Endodermal cell (in vitro differentiated cells): ENCODE results near the gene CCDC192. TPM values are rescaled to one million over a fixed set of nuclear protein-coding genes. Genes with fewer than 3 reads are reported as not detected.

Experiments
- DNase-seq: peaks from one replicate; pipeline ENCODE4 v3.0.0-alpha.2; 2017
- H3K27ac ChIP-seq: 2 replicates; pipeline ENCODE4 v1.5.1; 2013; ENCODE audit warnings: mild to moderate bottlenecking, low read depth, low read length, moderate library complexity
- H3K27me3 ChIP-seq: 2 replicates; pipeline ENCODE4 v1.6.1; 2013; ENCODE audit warnings: mild to moderate bottlenecking, low read length, moderate library complexity; ENCODE audit not compliant: insufficient read depth, control insufficient read depth, poor library complexity, severe bottlenecking
- H3K36me3 ChIP-seq: 2 replicates; pipeline ENCODE4 v1.7.0; 2013; ENCODE audit warnings: mild to moderate bottlenecking, low read length, moderate library complexity; ENCODE audit not compliant: control insufficient read depth, insufficient read depth
- H3K4me1 ChIP-seq: one replicate; pipeline ENCODE4 v1.7.0; 2013; ENCODE audit warnings: low read length; ENCODE audit not compliant: control insufficient read depth, insufficient read depth
- H3K4me3 ChIP-seq: 2 replicates; pipeline ENCODE4 v1.5.1; 2013; ENCODE audit warnings: mild to moderate bottlenecking, low read length, moderate library complexity
- H3K9ac ChIP-seq: 2 replicates; pipeline ENCODE4 v1.6.1; 2013; ENCODE audit warnings: mild to moderate bottlenecking, low read length, moderate library complexity; ENCODE audit not compliant: poor library complexity, severe bottlenecking; ENCODE audit errors: extremely low read depth
- H3K9me3 ChIP-seq: 2 replicates; pipeline ENCODE4 v1.6.1; 2013; ENCODE audit warnings: mild to moderate bottlenecking, low read length, moderate library complexity; ENCODE audit not compliant: control insufficient read depth
- H3K27ac Mint-ChIP-seq: 2 replicates; pipeline ENCODE4 v1.8.0; 2020; ENCODE audit warnings: mixed read lengths
- H3K27me3 Mint-ChIP-seq: 2 replicates; pipeline ENCODE4 v1.8.0; 2021; ENCODE audit warnings: mild to moderate bottlenecking, mixed read lengths; ENCODE audit not compliant: insufficient read depth
- H3K36me3 Mint-ChIP-seq: 2 replicates; pipeline ENCODE4 v1.8.0; 2020; ENCODE audit warnings: low read depth, mixed read lengths
- H3K4me1 Mint-ChIP-seq: 2 replicates; pipeline ENCODE4 v1.8.0; 2020; ENCODE audit warnings: mixed read lengths
- H3K4me3 Mint-ChIP-seq: 2 replicates; pipeline ENCODE4 v1.8.0; 2020; ENCODE audit warnings: mild to moderate bottlenecking, moderate library complexity, mixed read lengths
- H3K9me3 Mint-ChIP-seq: 2 replicates; pipeline ENCODE4 v1.8.0; 2020; ENCODE audit warnings: mild to moderate bottlenecking, mixed read lengths
- WGBS, 2 experiments: methylation state at CpG; one replicate each; pipeline versions ENCODE4 v1.1.5 to v1.1.7; 2013; ENCODE audit warnings: missing lambda C conversion rate in 2 of 2, mixed read lengths in 1 of 2; ENCODE audit not compliant: insufficient coverage in 1 of 2, insufficient read length in 1 of 2; 5-methylcytosine and 5-hydroxymethylcytosine counted together
- total RNA-seq, 2 donors: library from RNA; stranded (reverse); fragmentation: NEBNext Ultra II Directional in 1 of 2; extraction: Animal tissue kit (Norgen Biotek cat#: 25700) in 1 of 2; gene quantifications; 2 replicates in 1 of 2; 3 replicates in 1 of 2; pipeline ENCODE4 v1.2.1, GENCODE V29; 2021
- TF ChIP-seq, protein P1 (sequence below): fragments of 200-600 bp; sonication (generic); conservative IDR thresholded peaks from 2 replicates; pipeline ENCODE4 v1.5.0; 2021; ENCODE audit warnings: antibody characterized with exemption, mild to moderate bottlenecking

The CCDC192 gene
- total RNA-seq, 2 donors from 2014 or later: 0.48 to 1.3 TPM

DNA sequence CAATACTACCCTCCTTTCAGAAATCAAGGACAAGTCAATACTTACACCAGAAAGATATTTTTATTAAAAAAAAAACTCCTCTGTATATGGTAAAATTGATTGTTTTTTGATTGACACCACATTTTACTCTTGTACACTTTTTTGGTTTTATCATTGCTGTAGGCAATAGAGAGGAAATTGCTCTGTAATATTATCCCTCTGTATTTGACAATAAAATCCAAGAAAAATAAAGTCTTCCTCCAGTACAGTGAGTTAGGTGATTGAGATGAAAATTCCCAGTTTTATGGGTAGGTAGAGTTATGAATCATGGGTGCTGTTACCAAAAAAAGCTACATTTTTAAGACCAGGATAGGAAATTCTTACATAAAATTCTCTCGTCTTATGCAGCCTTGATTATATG, 22.6 kb upstream of the CCDC192 start:
- H3K27ac ChIP-seq: no peak overlapping the region
- H3K9ac ChIP-seq: no peak overlapping the region
- H3K27me3 Mint-ChIP-seq: no peaks in the 10 kb centered on the region
- H3K9me3 Mint-ChIP-seq: no peaks in the 10 kb centered on the region
- TF ChIP-seq, protein P1, sequence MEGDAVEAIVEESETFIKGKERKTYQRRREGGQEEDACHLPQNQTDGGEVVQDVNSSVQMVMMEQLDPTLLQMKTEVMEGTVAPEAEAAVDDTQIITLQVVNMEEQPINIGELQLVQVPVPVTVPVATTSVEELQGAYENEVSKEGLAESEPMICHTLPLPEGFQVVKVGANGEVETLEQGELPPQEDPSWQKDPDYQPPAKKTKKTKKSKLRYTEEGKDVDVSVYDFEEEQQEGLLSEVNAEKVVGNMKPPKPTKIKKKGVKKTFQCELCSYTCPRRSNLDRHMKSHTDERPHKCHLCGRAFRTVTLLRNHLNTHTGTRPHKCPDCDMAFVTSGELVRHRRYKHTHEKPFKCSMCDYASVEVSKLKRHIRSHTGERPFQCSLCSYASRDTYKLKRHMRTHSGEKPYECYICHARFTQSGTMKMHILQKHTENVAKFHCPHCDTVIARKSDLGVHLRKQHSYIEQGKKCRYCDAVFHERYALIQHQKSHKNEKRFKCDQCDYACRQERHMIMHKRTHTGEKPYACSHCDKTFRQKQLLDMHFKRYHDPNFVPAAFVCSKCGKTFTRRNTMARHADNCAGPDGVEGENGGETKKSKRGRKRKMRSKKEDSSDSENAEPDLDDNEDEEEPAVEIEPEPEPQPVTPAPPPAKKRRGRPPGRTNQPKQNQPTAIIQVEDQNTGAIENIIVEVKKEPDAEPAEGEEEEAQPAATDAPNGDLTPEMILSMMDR: no peak
- no peaks in the 10 kb centered on the region for H3K9me3 ChIP-seq
- 83% methylated on average over 1 of the region's 1 CpG; no CpG with 5 or more reads in 1 of the 2 experiments for WGBS, 2 experiments
- H3K4me3 Mint-ChIP-seq: no peak overlapping the region
- no peak for DNase-seq
- H3K27ac Mint-ChIP-seq: no peak overlapping the region
- H3K4me1 ChIP-seq: peaks cover 7% of the 10 kb centered on the region
- H3K36me3 Mint-ChIP-seq: no peaks in the 10 kb centered on the region
- H3K27me3 ChIP-seq: no peaks in the 10 kb centered on the region
- no peak overlapping the region for H3K4me3 ChIP-seq
- H3K36me3 ChIP-seq: no peaks in the 10 kb centered on the region
- H3K4me1 Mint-ChIP-seq: peaks cover 7% of the 10 kb centered on the region

- H3K4me3 ChIP-seq: no peak overlapping the region
- no peak overlapping the region for H3K27ac Mint-ChIP-seq
- no peaks in the 10 kb centered on the region for H3K27me3 Mint-ChIP-seq
- no peaks in the 10 kb centered on the region for H3K9me3 Mint-ChIP-seq
- no peak overlapping the region for H3K27ac ChIP-seq
- DNase-seq: no peak
- H3K4me1 ChIP-seq: peaks cover 7% of the 10 kb centered on the region
- no peaks in the 10 kb centered on the region for H3K9me3 ChIP-seq
- no peaks in the 10 kb centered on the region for H3K36me3 Mint-ChIP-seq
- no peak overlapping the region for H3K4me3 Mint-ChIP-seq
- TF ChIP-seq, protein P1: no peak
- 93 to 100% methylated on average over 2 to 4 of the region's 4 CpGs for WGBS, 2 experiments
- no peaks in the 10 kb centered on the region for H3K27me3 ChIP-seq
- H3K9ac ChIP-seq: no peak overlapping the region
- H3K4me1 Mint-ChIP-seq: peaks cover 7% of the 10 kb centered on the region
- no peaks in the 10 kb centered on the region for H3K36me3 ChIP-seq
Measured at GRCh38 chr5:127683008-127683407, 20.2 kb upstream of the CCDC192 start.

DNA sequence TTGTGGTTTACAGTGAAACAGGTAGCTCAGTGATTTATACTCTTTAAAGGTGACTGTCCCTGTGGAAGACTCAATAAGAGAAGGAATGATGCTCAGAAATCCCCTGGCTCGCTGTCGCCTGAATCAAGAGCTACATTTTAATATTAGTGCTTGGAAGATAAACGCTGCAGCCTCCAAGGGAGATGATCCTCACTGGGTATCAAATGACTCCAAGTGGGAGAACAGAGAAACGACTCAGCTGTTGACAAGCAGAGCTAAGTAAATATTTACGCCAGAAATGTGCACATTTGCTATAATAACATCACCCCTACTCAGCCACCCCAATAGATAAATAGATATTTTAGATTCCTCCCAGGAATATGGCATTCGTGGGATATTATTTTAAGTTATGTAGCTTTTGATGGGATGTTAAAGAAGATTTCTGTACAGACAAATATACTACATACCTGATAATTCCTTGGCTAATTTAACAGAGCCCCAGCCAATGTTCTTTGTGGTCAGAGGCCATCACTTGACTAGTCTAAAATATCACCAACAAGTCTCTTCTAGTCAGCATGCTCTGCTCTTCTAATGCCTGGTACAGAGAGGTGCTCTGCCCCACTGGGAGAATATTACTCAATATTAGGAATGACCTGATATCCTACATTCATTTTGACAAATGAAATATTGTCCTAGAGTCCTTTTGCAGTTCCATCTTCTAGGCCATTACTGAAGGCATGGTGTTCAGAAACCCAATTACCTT, 18.3 kb upstream of the CCDC192 start:
- Histone ChIP-seq H3K9ac (no peak overlapping the region), H3K27ac (no peak overlapping the region), H3K4me3 (no peak overlapping the region), H3K27me3 (no peaks in the 10 kb centered on the region), H3K9me3 (no peaks in the 10 kb centered on the region), H3K4me1 (peaks cover 7% of the 10 kb centered on the region), H3K36me3 (no peaks in the 10 kb centered on the region)
- no peak overlapping the region for H3K4me3 Mint-ChIP-seq
- H3K27ac Mint-ChIP-seq: no peak overlapping the region
- DNase-seq: no peak
- H3K36me3 Mint-ChIP-seq: no peaks in the 10 kb centered on the region
- no peaks in the 10 kb centered on the region for H3K27me3 Mint-ChIP-seq
- 91 to 93% methylated on average over 3 to 5 of the region's 6 CpGs for WGBS, 2 experiments
- H3K4me1 Mint-ChIP-seq: peaks cover 7% of the 10 kb centered on the region
- H3K9me3 Mint-ChIP-seq: no peaks in the 10 kb centered on the region
- TF ChIP-seq, protein P1: no peak
